WTC11 (cell line): ENCODE measurements around the gene BICD2. TPM values are rescaled to one million over a fixed set of nuclear protein-coding genes. Genes with fewer than 3 reads are reported as not detected.
A peak's percentile ranks its signal among the peaks of the same experiment; 100 is the strongest.

Source experiments
- ATAC-seq: fragments of 200-7000 bp; cut with Tn5 transposase; 2 replicates; pipeline ENCODE4 v1.10.0; 2021; ENCODE audit warnings: mild to moderate bottlenecking, moderate library complexity
- CTCF ChIA-PET: fragments of 300-600 bp; sonication (Branson Sonifier 250); formaldehyde crosslinking; loops from one replicate; lab custom pipeline; 2021; ENCODE audit warnings: antibody characterized with exemption; lab: Charles Lee
- POLR2A ChIA-PET: fragments of 350-600 bp; sonication (Branson Sonifier 250); formaldehyde crosslinking; loops from one replicate; lab custom pipeline; 2021; ENCODE audit warnings: antibody characterized with exemption; lab: Charles Lee
- DNase-seq: peaks from one replicate; pipeline ENCODE4 v3.0.0; 2021; ENCODE audit warnings: low spot score
- H3K27ac Mint-ChIP-seq: 2 replicates; pipeline ENCODE4 v1.8.0; 2021; ENCODE audit warnings: mixed read lengths
- H3K27me3 Mint-ChIP-seq: 2 replicates; pipeline ENCODE4 v1.8.0; 2021; ENCODE audit warnings: low read depth, mild to moderate bottlenecking, moderate library complexity, mixed read lengths
- H3K36me3 Mint-ChIP-seq: 2 replicates; pipeline ENCODE4 v1.8.0; 2021; ENCODE audit warnings: mixed read lengths
- H3K4me1 Mint-ChIP-seq: 2 replicates; pipeline ENCODE4 v1.8.0; 2022; ENCODE audit warnings: mixed read lengths
- H3K4me3 Mint-ChIP-seq: 2 replicates; pipeline ENCODE4 v1.8.0; 2021; ENCODE audit warnings: mild to moderate bottlenecking, moderate library complexity, mixed read lengths
- H3K9me3 Mint-ChIP-seq: 2 replicates; pipeline ENCODE4 v1.8.0; 2021; ENCODE audit warnings: mixed read lengths
- ATF1 ChIP-seq: sonication (generic); formaldehyde crosslinking; IDR thresholded peaks from 2 replicates; pipeline ENCODE4 v1.8.1; 2023; ENCODE audit warnings: mild to moderate bottlenecking, moderate library complexity, missing genetic modification reagents
- CREM ChIP-seq: sonication (generic); formaldehyde crosslinking; IDR thresholded peaks from 2 replicates; pipeline ENCODE4 v1.8.1; 2022; ENCODE audit warnings: mild to moderate bottlenecking, missing genetic modification reagents, moderate library complexity
- ELF4 ChIP-seq: sonication (generic); formaldehyde crosslinking; IDR thresholded peaks from 2 replicates; pipeline ENCODE4 v1.8.1; 2022; ENCODE audit warnings: low read depth, mild to moderate bottlenecking, moderate library complexity, missing genetic modification reagents
- ESRRA ChIP-seq: sonication (generic); formaldehyde crosslinking; IDR thresholded peaks from 2 replicates; pipeline ENCODE4 v1.8.1; 2022; ENCODE audit warnings: mild to moderate bottlenecking, missing genetic modification reagents, borderline replicate concordance
- FOXK1 ChIP-seq: sonication (generic); formaldehyde crosslinking; IDR thresholded peaks from 2 replicates; pipeline ENCODE4 v1.8.0; 2022; ENCODE audit warnings: mild to moderate bottlenecking, moderate library complexity, missing genetic modification reagents
- FOXP1 ChIP-seq: sonication (generic); formaldehyde crosslinking; IDR thresholded peaks from 2 replicates; pipeline ENCODE4 v1.8.0; 2022; ENCODE audit warnings: missing genetic modification reagents, mild to moderate bottlenecking, moderate library complexity, borderline replicate concordance
- GABPB1 ChIP-seq: sonication (generic); formaldehyde crosslinking; IDR thresholded peaks from 2 replicates; pipeline ENCODE4 v1.8.1; 2023; ENCODE audit warnings: mild to moderate bottlenecking, missing genetic modification reagents
- JAZF1 ChIP-seq: fragments of 250-450 bp; sonication (Bioruptor Pico); IDR thresholded peaks from 2 replicates; pipeline ENCODE4 v1.9.0; 2021; ENCODE audit warnings: moderate library complexity, mild to moderate bottlenecking, inconsistent platforms
- JUN ChIP-seq: sonication (generic); formaldehyde crosslinking; IDR thresholded peaks from 2 replicates; pipeline ENCODE4 v1.8.0; 2023; ENCODE audit warnings: mild to moderate bottlenecking, missing genetic modification reagents
- KAT7 ChIP-seq: sonication (generic); formaldehyde crosslinking; IDR thresholded peaks from 2 replicates; pipeline ENCODE4 v1.8.1; 2023; ENCODE audit warnings: missing genetic modification reagents, mild to moderate bottlenecking, borderline replicate concordance
- NFATC4 ChIP-seq: fragments of 250-450 bp; sonication (Bioruptor Pico); IDR thresholded peaks from 2 replicates; pipeline ENCODE4 v1.9.0; 2021; ENCODE audit warnings: mild to moderate bottlenecking
- NFE2L1 ChIP-seq: sonication (generic); formaldehyde crosslinking; IDR thresholded peaks from 2 replicates; pipeline ENCODE4 v1.8.1; 2023; ENCODE audit warnings: missing genetic modification reagents
- NR3C1 ChIP-seq: sonication (generic); formaldehyde crosslinking; conservative IDR thresholded peaks from 2 replicates; pipeline ENCODE4 v1.8.1; 2023; ENCODE audit warnings: low read depth, mild to moderate bottlenecking, missing genetic modification reagents
- RELA ChIP-seq: sonication (generic); formaldehyde crosslinking; IDR thresholded peaks from 2 replicates; pipeline ENCODE4 v1.8.1; 2022; ENCODE audit warnings: missing genetic modification reagents, mild to moderate bottlenecking, borderline replicate concordance
- SOX15 ChIP-seq: fragments of 250-450 bp; sonication (Bioruptor Pico); IDR thresholded peaks from 2 replicates; pipeline ENCODE4 v1.9.0; 2021; ENCODE audit warnings: mild to moderate bottlenecking
- SP1 ChIP-seq: sonication (generic); formaldehyde crosslinking; conservative IDR thresholded peaks from 2 replicates; pipeline ENCODE4 v1.8.1; 2022; ENCODE audit warnings: missing genetic modification reagents
- TCF7 ChIP-seq: sonication (generic); formaldehyde crosslinking; IDR thresholded peaks from 2 replicates; pipeline ENCODE4 v1.8.0; 2022; ENCODE audit warnings: mild to moderate bottlenecking, low read depth, missing genetic modification reagents, moderate library complexity
- TEAD1 ChIP-seq: sonication (generic); formaldehyde crosslinking; IDR thresholded peaks from 2 replicates; pipeline ENCODE4 v1.8.0; 2022; ENCODE audit warnings: mild to moderate bottlenecking, missing genetic modification reagents
- TP53 ChIP-seq: sonication (generic); formaldehyde crosslinking; IDR thresholded peaks from 2 replicates; pipeline ENCODE4 v1.8.1; 2023; ENCODE audit warnings: mild to moderate bottlenecking, missing genetic modification reagents
- ZBTB21 ChIP-seq: sonication (generic); formaldehyde crosslinking; IDR thresholded peaks from 2 replicates; pipeline ENCODE4 v1.8.1; 2023; ENCODE audit warnings: mild to moderate bottlenecking, missing genetic modification reagents, borderline replicate concordance
- ZNF232 ChIP-seq: sonication (generic); formaldehyde crosslinking; IDR thresholded peaks from 2 replicates; pipeline ENCODE4 v1.8.0; 2022; ENCODE audit warnings: mild to moderate bottlenecking, missing genetic modification reagents
- ZNF317 ChIP-seq: sonication (generic); formaldehyde crosslinking; IDR thresholded peaks from 2 replicates; pipeline ENCODE4 v1.8.1; 2023; ENCODE audit warnings: low read depth, mild to moderate bottlenecking, moderate library complexity, missing genetic modification reagents, borderline replicate concordance
- ZNF396 ChIP-seq: fragments of 250-450 bp; sonication (Bioruptor Pico); IDR thresholded peaks from 2 replicates; pipeline ENCODE4 v1.8.0; 2021; ENCODE audit warnings: mild to moderate bottlenecking, moderate library complexity, borderline replicate concordance
- total RNA-seq: library from RNA; stranded (reverse); gene quantifications from 3 replicates; pipeline ENCODE4 v1.2.3, GENCODE V29; 2021
- TF ChIP-seq, protein P1 (sequence below): sonication (generic); formaldehyde crosslinking; IDR thresholded peaks from 2 replicates; pipeline ENCODE4 v1.8.0; 2023; ENCODE audit warnings: mild to moderate bottlenecking, missing genetic modification reagents
- TF ChIP-seq, protein P2 (sequence below): sonication (generic); formaldehyde crosslinking; IDR thresholded peaks from 2 replicates; pipeline ENCODE4 v1.8.1; 2023; ENCODE audit warnings: mild to moderate bottlenecking, missing genetic modification reagents
- TF ChIP-seq, protein P3 (sequence below): sonication (generic); formaldehyde crosslinking; IDR thresholded peaks from 2 replicates; pipeline ENCODE4 v1.8.1; 2023; ENCODE audit warnings: mild to moderate bottlenecking, missing genetic modification reagents, moderate library complexity
- TF ChIP-seq, protein P4 (sequence below): fragments of 200-600 bp; IDR thresholded peaks from 2 replicates; pipeline ENCODE4 v1.8.0; 2022; ENCODE audit warnings: antibody characterized with exemption

The BICD2 gene
- total RNA-seq, 1 experiment from 2014 or later: 38.7 TPM

DNA sequence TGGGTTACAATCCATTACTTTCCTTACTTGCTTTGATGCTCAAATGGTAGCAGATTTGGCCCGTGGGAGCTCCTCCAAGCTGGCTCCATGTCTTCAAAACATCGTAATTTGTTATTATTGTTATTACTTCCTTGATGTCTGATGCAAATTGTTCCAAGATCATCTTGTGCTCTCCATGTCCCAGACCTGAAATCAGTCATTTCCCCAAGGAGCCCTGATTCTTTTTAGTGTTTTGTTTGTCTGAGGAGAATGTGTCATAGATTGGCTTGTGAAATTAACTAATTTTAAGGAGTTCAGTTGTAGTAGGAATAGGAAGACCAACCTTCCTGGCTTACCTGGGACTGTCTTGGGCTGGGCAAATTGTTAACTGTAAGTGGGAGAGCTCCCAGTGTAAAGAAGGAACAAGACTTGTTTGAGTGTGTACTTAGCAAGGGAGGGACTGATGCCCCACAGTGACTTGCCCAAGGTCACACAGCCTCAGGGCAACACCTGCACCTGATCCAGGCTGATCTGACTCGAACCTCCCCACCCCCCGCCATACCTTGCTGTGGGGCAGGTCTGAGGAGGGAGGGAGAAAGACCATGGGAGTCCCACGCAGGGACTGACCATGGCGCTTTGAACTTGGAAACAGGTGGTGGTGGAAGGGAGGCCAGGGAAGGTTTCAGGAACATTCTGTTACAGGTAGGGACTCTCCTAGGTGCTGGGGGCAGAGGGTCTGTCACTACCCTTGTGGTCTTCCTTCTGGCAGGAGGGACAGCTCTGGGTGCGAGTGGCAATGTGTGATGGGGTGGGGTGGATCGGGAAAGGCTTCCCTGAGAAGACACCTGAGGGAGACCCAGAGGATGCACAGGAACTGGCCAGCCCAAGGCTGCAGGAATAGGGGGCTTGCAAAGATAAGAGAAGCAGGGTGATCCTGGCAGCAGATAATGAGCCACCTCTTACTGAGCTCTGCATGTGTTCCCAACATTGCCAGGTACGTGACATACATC, 2.7 kb upstream of the BICD2 start (continued):
- TF ChIP-seq, protein P1, sequence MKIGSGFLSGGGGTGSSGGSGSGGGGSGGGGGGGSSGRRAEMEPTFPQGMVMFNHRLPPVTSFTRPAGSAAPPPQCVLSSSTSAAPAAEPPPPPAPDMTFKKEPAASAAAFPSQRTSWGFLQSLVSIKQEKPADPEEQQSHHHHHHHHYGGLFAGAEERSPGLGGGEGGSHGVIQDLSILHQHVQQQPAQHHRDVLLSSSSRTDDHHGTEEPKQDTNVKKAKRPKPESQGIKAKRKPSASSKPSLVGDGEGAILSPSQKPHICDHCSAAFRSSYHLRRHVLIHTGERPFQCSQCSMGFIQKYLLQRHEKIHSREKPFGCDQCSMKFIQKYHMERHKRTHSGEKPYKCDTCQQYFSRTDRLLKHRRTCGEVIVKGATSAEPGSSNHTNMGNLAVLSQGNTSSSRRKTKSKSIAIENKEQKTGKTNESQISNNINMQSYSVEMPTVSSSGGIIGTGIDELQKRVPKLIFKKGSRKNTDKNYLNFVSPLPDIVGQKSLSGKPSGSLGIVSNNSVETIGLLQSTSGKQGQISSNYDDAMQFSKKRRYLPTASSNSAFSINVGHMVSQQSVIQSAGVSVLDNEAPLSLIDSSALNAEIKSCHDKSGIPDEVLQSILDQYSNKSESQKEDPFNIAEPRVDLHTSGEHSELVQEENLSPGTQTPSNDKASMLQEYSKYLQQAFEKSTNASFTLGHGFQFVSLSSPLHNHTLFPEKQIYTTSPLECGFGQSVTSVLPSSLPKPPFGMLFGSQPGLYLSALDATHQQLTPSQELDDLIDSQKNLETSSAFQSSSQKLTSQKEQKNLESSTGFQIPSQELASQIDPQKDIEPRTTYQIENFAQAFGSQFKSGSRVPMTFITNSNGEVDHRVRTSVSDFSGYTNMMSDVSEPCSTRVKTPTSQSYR: no peak
- TF ChIP-seq ZNF317 (CRISPR knock-in tag): no peak
- TF ChIP-seq TP53: no peak
- no peak for TF ChIP-seq ZBTB21 (CRISPR knock-in tag)
- TF ChIP-seq NFATC4 (CRISPR knock-in tag): no peak

DNA sequence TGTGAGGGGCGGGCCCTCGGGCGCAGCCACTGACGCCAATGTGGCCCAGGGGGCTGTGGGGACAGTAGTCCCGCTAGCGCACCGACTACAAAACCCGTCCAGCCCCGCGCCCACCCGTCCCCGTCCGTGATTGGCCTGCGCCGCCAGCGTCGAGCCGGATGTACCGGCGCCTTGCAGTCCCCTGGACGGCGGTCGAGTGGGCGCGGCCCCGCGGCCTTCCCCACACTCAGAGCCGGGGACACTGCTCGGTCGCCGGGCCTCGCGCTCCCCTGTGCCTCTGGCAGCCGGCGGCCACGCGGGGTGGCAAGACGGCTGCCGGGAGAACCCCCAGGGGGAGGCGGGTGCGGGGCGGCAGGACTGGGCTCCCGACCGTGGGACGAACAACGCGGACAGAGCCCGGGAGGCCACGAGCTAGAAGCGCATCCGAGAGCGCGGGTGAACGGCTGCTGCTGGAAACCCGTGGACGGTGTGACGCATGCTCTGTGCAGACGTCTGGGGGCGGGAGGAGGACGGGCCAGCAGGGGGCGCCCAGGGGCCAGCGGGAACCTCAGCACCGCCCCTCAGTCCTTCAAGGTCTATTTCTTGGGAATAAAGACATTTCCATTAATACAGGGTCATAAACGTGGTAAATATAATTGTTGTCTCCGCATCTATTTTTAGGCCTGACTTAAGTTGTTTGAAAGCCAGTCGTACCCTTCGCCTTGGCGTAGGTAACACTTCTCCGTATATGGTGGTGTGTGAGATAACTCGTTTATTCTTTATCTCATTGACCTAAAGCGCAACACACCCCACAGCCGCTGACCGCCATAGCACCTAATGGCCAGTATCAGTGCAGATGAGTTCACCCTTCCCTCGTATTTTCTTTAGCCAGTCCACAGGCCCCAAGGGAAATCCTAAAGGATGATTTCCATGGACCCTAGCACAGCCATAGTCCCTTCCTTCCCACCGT, 629 bp upstream of the BICD2 start:
- ATAC-seq: peak; percentile 96
- peaks cover 44% of the 10 kb centered on the region for H3K4me1 Mint-ChIP-seq
- peak; percentile 99 for DNase-seq
- H3K9me3 Mint-ChIP-seq: no peaks in the 10 kb centered on the region
- no peaks in the 10 kb centered on the region; the same call in 1 of the 2 replicates for H3K27me3 Mint-ChIP-seq
- ChIA-PET POLR2A (interaction anchor here (2.4 kb wide), 1 partner anchor 95 kb away, joined by 8 read pairs; the partner anchor contains the start of gene IPPK), CTCF (interaction anchor here (1.5 to 3.0 kb wide), 2 partner anchors 26 to 58 kb away, joined by 4 to 9 read pairs; no protein-coding TSS in a partner anchor)
- no peaks in the 10 kb centered on the region for H3K36me3 Mint-ChIP-seq
- peak overlapping the region; percentile 70 for H3K4me3 Mint-ChIP-seq
- H3K27ac Mint-ChIP-seq: peak overlapping the region; percentile 90
- TF ChIP-seq GABPB1 (CRISPR knock-in tag) (peak; percentile 68), KAT7 (CRISPR knock-in tag) (peak; percentile 85), NFE2L1 (CRISPR knock-in tag) (no peak), JUN (CRISPR knock-in tag) (peak; percentile 19; the same call in 1 of the 2 replicates), ELF4 (no peak), ZNF232 (CRISPR knock-in tag) (no peak), TEAD1 (0 out of 2 replicates have a peak, but pooled peaks have one; percentile 6), FOXK1 (0 out of 2 replicates have a peak, but pooled peaks have one; percentile 38), ZNF317 (CRISPR knock-in tag) (no peak), SP1 (peak; percentile 100), ESRRA (peak; percentile 68; the same call in 1 of the 2 replicates), RELA (CRISPR knock-in tag) (peak; percentile 90), ATF1 (CRISPR knock-in tag) (peak; percentile 77; the same call in 1 of the 2 replicates), FOXP1 (CRISPR knock-in tag) (peak; percentile 22; the same call in 1 of the 2 replicates), NR3C1 (no peak), JAZF1 (CRISPR knock-in tag) (no peak), CREM (CRISPR knock-in tag) (peak; percentile 95), TCF7 (CRISPR knock-in tag) (no peak), ZNF396 (CRISPR knock-in tag) (no peak), SOX15 (CRISPR knock-in tag) (no peak)
- TF ChIP-seq, protein P2, sequence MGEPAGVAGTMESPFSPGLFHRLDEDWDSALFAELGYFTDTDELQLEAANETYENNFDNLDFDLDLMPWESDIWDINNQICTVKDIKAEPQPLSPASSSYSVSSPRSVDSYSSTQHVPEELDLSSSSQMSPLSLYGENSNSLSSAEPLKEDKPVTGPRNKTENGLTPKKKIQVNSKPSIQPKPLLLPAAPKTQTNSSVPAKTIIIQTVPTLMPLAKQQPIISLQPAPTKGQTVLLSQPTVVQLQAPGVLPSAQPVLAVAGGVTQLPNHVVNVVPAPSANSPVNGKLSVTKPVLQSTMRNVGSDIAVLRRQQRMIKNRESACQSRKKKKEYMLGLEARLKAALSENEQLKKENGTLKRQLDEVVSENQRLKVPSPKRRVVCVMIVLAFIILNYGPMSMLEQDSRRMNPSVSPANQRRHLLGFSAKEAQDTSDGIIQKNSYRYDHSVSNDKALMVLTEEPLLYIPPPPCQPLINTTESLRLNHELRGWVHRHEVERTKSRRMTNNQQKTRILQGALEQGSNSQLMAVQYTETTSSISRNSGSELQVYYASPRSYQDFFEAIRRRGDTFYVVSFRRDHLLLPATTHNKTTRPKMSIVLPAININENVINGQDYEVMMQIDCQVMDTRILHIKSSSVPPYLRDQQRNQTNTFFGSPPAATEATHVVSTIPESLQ: no peak
- TF ChIP-seq, protein P3, sequence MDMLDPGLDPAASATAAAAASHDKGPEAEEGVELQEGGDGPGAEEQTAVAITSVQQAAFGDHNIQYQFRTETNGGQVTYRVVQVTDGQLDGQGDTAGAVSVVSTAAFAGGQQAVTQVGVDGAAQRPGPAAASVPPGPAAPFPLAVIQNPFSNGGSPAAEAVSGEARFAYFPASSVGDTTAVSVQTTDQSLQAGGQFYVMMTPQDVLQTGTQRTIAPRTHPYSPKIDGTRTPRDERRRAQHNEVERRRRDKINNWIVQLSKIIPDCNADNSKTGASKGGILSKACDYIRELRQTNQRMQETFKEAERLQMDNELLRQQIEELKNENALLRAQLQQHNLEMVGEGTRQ (CRISPR knock-in tag): peak; percentile 49; the same call in 1 of the 2 replicates
- TF ChIP-seq, protein P4, sequence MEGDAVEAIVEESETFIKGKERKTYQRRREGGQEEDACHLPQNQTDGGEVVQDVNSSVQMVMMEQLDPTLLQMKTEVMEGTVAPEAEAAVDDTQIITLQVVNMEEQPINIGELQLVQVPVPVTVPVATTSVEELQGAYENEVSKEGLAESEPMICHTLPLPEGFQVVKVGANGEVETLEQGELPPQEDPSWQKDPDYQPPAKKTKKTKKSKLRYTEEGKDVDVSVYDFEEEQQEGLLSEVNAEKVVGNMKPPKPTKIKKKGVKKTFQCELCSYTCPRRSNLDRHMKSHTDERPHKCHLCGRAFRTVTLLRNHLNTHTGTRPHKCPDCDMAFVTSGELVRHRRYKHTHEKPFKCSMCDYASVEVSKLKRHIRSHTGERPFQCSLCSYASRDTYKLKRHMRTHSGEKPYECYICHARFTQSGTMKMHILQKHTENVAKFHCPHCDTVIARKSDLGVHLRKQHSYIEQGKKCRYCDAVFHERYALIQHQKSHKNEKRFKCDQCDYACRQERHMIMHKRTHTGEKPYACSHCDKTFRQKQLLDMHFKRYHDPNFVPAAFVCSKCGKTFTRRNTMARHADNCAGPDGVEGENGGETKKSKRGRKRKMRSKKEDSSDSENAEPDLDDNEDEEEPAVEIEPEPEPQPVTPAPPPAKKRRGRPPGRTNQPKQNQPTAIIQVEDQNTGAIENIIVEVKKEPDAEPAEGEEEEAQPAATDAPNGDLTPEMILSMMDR: peak; percentile 93
